KMS-11 (cell line): ENCODE measurements around the gene WSCD1.

Experiments used
- H2AFZ ChIP-seq: fragments of 200-600 bp; sonication (generic); 2 replicates; pipeline ENCODE4 v1.6.1; 2016; ENCODE audit warnings: antibody characterized with exemption, mixed run types, low read depth
- H3K27ac ChIP-seq: fragments of 200-600 bp; sonication (generic); 2 replicates; pipeline ENCODE4 v1.6.1; 2016; ENCODE audit warnings: mild to moderate bottlenecking, mixed run types
- H3K27me3 ChIP-seq: fragments of 200-600 bp; sonication (generic); 2 replicates; pipeline ENCODE4 v1.6.1; 2017; ENCODE audit warnings: mild to moderate bottlenecking, low read depth, mixed run types, moderate library complexity; ENCODE audit not compliant: insufficient read depth
- H3K36me3 ChIP-seq: fragments of 200-600 bp; sonication (generic); 2 replicates; pipeline ENCODE4 v1.6.1; 2017; ENCODE audit warnings: mild to moderate bottlenecking, mixed run types; ENCODE audit not compliant: insufficient read depth
- H3K4me1 ChIP-seq: fragments of 200-600 bp; sonication (generic); 2 replicates; pipeline ENCODE4 v1.6.1; 2016; ENCODE audit warnings: mild to moderate bottlenecking, low read depth, mixed run types; ENCODE audit not compliant: poor library complexity, severe bottlenecking
- H3K4me2 ChIP-seq: fragments of 200-600 bp; sonication (generic); 2 replicates; pipeline ENCODE4 v1.7.0; 2016; ENCODE audit warnings: mild to moderate bottlenecking, mixed run types
- H3K4me3 ChIP-seq: fragments of 200-600 bp; sonication (generic); IDR thresholded peaks from 2 replicates; pipeline ENCODE4 v1.6.1; 2017; ENCODE audit warnings: low read depth, low read length, mixed read lengths; ENCODE audit not compliant: insufficient read depth
- H3K79me2 ChIP-seq: fragments of 200-600 bp; sonication (generic); 2 replicates; pipeline ENCODE4 v1.6.1; 2016; ENCODE audit warnings: low read depth, mixed run types; ENCODE audit not compliant: insufficient read depth
- H3K9ac ChIP-seq: fragments of 200-600 bp; sonication (generic); 2 replicates; pipeline ENCODE4 v1.6.1; 2016; ENCODE audit warnings: mild to moderate bottlenecking, mixed run types
- H4K20me1 ChIP-seq: fragments of 200-600 bp; sonication (generic); 2 replicates; pipeline ENCODE4 v1.6.1; 2016; ENCODE audit warnings: mild to moderate bottlenecking, mixed run types; ENCODE audit not compliant: insufficient read depth
- CTCF ChIP-seq: fragments of 200-600 bp; sonication (generic); conservative IDR thresholded peaks from 2 replicates; pipeline ENCODE4 v1.6.1; 2017; ENCODE audit warnings: low read depth, mild to moderate bottlenecking, antibody characterized with exemption, low read length, moderate library complexity, mixed read lengths

The WSCD1 gene

GRCh38 chr17:6045621-6046357 lies 24.4 kb upstream of the WSCD1 start:
- Histone ChIP-seq H3K9ac (no peak overlapping the region), H3K4me3 (no peak overlapping the region), H3K4me2 (no peak overlapping the region), H3K27ac (no peak overlapping the region), H4K20me1 (no peaks in the 10 kb centered on the region), H3K27me3 (no peaks in the 10 kb centered on the region), H3K4me1 (no peaks in the 10 kb centered on the region), H2AFZ (no peak overlapping the region), H3K79me2 (no peaks in the 10 kb centered on the region), H3K36me3 (no peaks in the 10 kb centered on the region)
- TF ChIP-seq CTCF: no peak

GRCh38 chr17:6046431-6046830 lies 23.7 kb upstream of the WSCD1 start:
- Histone ChIP-seq H2AFZ (no peak overlapping the region), H3K27me3 (no peaks in the 10 kb centered on the region), H3K9ac (no peak overlapping the region), H3K4me3 (no peak overlapping the region), H4K20me1 (no peaks in the 10 kb centered on the region), H3K79me2 (no peaks in the 10 kb centered on the region), H3K36me3 (no peaks in the 10 kb centered on the region), H3K4me1 (no peaks in the 10 kb centered on the region), H3K4me2 (no peak overlapping the region), H3K27ac (no peak overlapping the region)
- no peak for TF ChIP-seq CTCF

- Histone ChIP-seq H4K20me1 (no peaks in the 10 kb centered on the region), H3K79me2 (no peaks in the 10 kb centered on the region), H3K36me3 (no peaks in the 10 kb centered on the region), H3K4me3 (no peak overlapping the region), H3K4me2 (no peak overlapping the region), H3K9ac (no peak overlapping the region), H3K27me3 (no peaks in the 10 kb centered on the region), H3K27ac (no peak overlapping the region), H3K4me1 (no peaks in the 10 kb centered on the region), H2AFZ (no peak overlapping the region)
- TF ChIP-seq CTCF: no peak
Measured at GRCh38 chr17:6046931-6047330, 23.2 kb upstream of the WSCD1 start.

GRCh38 chr17:6047966-6048365 lies 22.2 kb upstream of the WSCD1 start:
- no peak overlapping the region for H3K9ac ChIP-seq
- no peaks in the 10 kb centered on the region for H4K20me1 ChIP-seq
- H3K27ac ChIP-seq: no peak overlapping the region
- no peak overlapping the region for H2AFZ ChIP-seq
- no peaks in the 10 kb centered on the region for H3K4me1 ChIP-seq
- H3K4me3 ChIP-seq: no peak overlapping the region
- no peaks in the 10 kb centered on the region for H3K79me2 ChIP-seq
- no peak for TF ChIP-seq CTCF
- H3K4me2 ChIP-seq: no peak overlapping the region
- H3K27me3 ChIP-seq: no peaks in the 10 kb centered on the region
- H3K36me3 ChIP-seq: no peaks in the 10 kb centered on the region
